ENCODE data around the gene OOEP. TPM values are rescaled to one million over a fixed set of nuclear protein-coding genes. Genes with fewer than 3 reads are reported as not detected.

The OOEP gene
- polyA plus RNA-seq, 1 of the 3 experiments (the other 2 are of a cell fraction), result not detected

DNA sequence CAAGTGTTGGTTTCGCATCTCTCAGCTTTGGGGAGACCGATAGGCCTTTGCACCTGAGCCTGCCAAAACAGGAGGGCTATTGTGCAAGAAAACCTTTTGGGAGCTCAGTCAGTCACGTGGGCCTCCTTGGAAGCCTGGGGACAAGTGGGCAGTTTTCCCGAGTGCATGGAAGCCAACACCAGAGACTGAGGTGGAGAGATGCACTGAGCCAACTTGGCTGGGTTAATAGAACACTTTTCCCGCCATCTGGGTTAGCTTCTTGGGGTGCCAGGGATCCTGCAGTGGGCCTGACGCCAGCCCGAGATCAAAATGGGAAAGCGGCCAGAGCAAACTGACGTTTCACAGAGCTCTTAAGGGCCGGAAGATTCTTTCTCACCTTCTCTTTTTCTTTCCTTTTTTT lies 2.8 kb upstream of the OOEP start (continued):
- TF ChIP-seq, protein P1, sequence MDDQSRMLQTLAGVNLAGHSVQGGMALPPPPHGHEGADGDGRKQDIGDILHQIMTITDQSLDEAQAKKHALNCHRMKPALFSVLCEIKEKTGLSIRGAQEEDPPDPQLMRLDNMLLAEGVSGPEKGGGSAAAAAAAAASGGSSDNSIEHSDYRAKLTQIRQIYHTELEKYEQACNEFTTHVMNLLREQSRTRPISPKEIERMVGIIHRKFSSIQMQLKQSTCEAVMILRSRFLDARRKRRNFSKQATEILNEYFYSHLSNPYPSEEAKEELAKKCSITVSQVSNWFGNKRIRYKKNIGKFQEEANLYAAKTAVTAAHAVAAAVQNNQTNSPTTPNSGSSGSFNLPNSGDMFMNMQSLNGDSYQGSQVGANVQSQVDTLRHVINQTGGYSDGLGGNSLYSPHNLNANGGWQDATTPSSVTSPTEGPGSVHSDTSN (IDR thresholded peaks at IDR 0.05), result no peak
- TF ChIP-seq, protein P2, sequence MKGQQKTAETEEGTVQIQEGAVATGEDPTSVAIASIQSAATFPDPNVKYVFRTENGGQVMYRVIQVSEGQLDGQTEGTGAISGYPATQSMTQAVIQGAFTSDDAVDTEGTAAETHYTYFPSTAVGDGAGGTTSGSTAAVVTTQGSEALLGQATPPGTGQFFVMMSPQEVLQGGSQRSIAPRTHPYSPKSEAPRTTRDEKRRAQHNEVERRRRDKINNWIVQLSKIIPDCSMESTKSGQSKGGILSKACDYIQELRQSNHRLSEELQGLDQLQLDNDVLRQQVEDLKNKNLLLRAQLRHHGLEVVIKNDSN (IDR thresholded peaks at IDR 0.05; ENCODE audit: borderline replicate concordance, low read depth), result no peak
- TF ChIP-seq RXRA (IDR thresholded peaks at IDR 0.05; ENCODE audit: borderline replicate concordance, low read depth), result no peak
- no peak for TF ChIP-seq TCF12 (IDR thresholded peaks at IDR 0.05)

DNA sequence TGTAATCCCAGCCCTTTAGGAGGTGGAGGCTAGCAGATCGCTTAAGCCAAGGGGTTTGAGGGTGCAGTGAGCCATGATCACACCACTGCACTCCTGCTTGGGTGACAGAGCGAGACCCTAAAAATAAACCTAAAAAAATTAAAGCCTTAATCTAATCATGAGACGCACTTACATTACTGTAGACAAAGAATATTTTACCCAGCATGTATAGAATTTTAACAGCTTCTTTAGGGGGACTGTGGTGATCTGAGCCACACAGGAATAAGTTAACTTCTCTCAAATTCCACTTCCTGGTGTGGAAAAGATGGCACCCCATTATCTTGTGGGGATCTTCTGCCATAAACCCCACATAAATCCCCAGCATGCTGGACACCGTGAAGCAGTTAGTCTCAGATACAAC lies 2.3 kb upstream of the OOEP start:
- Histone ChIP-seq H3K27me3 (ENCODE audit: insufficient read depth) (no peaks in the 10 kb centered on the region), H3K4me3 (ENCODE audit: low read depth in 2 of 2, low read length in 1 of 2) (no peak overlapping the region), H3K4me2 (no peak overlapping the region), H3K27ac (ENCODE audit: low read depth in 2 of 2, low read length in 1 of 2) (no peak overlapping the region), H3K4me1 (ENCODE audit: control insufficient read depth in 1 of 2, insufficient read depth in 2 of 2, low read depth in 1 of 2, low read length in 1 of 2) (no peaks in the 10 kb centered on the region), H3K9me3 (no peaks in the 10 kb centered on the region), H3K9me2 (no peaks in the 10 kb centered on the region), H3K79me2 (ENCODE audit: insufficient read depth) (no peaks in the 10 kb centered on the region), H3K36me3 (replicated peaks in 1 of 2; ENCODE audit: control insufficient read depth in 1 of 2, insufficient read depth in 2 of 2, low read length in 1 of 2) (no peaks in the 10 kb centered on the region), H4K20me1 (ENCODE audit: insufficient read depth) (no peaks in the 10 kb centered on the region), H2AFZ (ENCODE audit: low read depth) (no peak overlapping the region), H3F3A (replicated peaks; ENCODE audit: insufficient read depth) (no peaks in the 10 kb centered on the region), H3K9ac (no peak overlapping the region)
- POLR2A ChIA-PET, result no interaction called here
- DNase-seq, result no peak
- CTCF ChIA-PET, result interaction anchor here (0.9 kb wide), 1 partner anchor 46 kb away, joined by 4 read pairs; no protein-coding TSS in a partner anchor
- no peak for TF ChIP-seq GABPA (IDR thresholded peaks at IDR 0.05; ENCODE audit: low read depth)
- TF ChIP-seq RXRA (IDR thresholded peaks at IDR 0.05; ENCODE audit: borderline replicate concordance, low read depth), result no peak
- TF ChIP-seq, protein P3, sequence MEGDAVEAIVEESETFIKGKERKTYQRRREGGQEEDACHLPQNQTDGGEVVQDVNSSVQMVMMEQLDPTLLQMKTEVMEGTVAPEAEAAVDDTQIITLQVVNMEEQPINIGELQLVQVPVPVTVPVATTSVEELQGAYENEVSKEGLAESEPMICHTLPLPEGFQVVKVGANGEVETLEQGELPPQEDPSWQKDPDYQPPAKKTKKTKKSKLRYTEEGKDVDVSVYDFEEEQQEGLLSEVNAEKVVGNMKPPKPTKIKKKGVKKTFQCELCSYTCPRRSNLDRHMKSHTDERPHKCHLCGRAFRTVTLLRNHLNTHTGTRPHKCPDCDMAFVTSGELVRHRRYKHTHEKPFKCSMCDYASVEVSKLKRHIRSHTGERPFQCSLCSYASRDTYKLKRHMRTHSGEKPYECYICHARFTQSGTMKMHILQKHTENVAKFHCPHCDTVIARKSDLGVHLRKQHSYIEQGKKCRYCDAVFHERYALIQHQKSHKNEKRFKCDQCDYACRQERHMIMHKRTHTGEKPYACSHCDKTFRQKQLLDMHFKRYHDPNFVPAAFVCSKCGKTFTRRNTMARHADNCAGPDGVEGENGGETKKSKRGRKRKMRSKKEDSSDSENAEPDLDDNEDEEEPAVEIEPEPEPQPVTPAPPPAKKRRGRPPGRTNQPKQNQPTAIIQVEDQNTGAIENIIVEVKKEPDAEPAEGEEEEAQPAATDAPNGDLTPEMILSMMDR (IDR thresholded peaks at IDR 0.05), result no peak
- no peak for TF ChIP-seq MEF2A (IDR thresholded peaks at IDR 0.05; ENCODE audit: borderline replicate concordance, low read depth)
- TF ChIP-seq, protein P4, sequence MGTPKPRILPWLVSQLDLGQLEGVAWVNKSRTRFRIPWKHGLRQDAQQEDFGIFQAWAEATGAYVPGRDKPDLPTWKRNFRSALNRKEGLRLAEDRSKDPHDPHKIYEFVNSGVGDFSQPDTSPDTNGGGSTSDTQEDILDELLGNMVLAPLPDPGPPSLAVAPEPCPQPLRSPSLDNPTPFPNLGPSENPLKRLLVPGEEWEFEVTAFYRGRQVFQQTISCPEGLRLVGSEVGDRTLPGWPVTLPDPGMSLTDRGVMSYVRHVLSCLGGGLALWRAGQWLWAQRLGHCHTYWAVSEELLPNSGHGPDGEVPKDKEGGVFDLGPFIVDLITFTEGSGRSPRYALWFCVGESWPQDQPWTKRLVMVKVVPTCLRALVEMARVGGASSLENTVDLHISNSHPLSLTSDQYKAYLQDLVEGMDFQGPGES (IDR thresholded peaks at IDR 0.05; ENCODE audit: low read depth, low read length), result no peak
- TF ChIP-seq RCOR1 (IDR thresholded peaks at IDR 0.05; ENCODE audit: low read length), result no peak
- TF ChIP-seq, protein P5, sequence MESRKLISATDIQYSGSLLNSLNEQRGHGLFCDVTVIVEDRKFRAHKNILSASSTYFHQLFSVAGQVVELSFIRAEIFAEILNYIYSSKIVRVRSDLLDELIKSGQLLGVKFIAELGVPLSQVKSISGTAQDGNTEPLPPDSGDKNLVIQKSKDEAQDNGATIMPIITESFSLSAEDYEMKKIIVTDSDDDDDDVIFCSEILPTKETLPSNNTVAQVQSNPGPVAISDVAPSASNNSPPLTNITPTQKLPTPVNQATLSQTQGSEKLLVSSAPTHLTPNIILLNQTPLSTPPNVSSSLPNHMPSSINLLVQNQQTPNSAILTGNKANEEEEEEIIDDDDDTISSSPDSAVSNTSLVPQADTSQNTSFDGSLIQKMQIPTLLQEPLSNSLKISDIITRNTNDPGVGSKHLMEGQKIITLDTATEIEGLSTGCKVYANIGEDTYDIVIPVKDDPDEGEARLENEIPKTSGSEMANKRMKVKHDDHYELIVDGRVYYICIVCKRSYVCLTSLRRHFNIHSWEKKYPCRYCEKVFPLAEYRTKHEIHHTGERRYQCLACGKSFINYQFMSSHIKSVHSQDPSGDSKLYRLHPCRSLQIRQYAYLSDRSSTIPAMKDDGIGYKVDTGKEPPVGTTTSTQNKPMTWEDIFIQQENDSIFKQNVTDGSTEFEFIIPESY (IDR thresholded peaks at IDR 0.05; ENCODE audit: borderline replicate concordance, low read depth), result no peak
- no peak for TF ChIP-seq RAD21 (IDR thresholded peaks at IDR 0.05; ENCODE audit: low read length)
- TF ChIP-seq GATA2 (CRISPR knock-in tag; IDR thresholded peaks at IDR 0.05), result no peak
- no peak for TF ChIP-seq TCF12 (IDR thresholded peaks at IDR 0.05)
- TF ChIP-seq NRF1 (IDR thresholded peaks at IDR 0.05; ENCODE audit: low read depth, low read length), result no peak
- no peak for TF ChIP-seq TAF1 (IDR thresholded peaks at IDR 0.05; ENCODE audit: borderline replicate concordance, low read depth, low read length)
- TF ChIP-seq, protein P1 (IDR thresholded peaks at IDR 0.05), result no peak
- no peak for TF ChIP-seq YY1 (IDR thresholded peaks at IDR 0.05; ENCODE audit: low read depth)
- no peak for TF ChIP-seq SIN3A (IDR thresholded peaks at IDR 0.05; ENCODE audit: borderline replicate concordance, low read depth, low read length)
- TF ChIP-seq, protein P6, sequence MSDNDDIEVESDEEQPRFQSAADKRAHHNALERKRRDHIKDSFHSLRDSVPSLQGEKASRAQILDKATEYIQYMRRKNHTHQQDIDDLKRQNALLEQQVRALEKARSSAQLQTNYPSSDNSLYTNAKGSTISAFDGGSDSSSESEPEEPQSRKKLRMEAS (IDR thresholded peaks at IDR 0.05; ENCODE audit: low read depth), result no peak
- no peak for TF ChIP-seq JUND (IDR thresholded peaks at IDR 0.05)
- TF ChIP-seq EZH2phosphoT487 (IDR thresholded peaks at IDR 0.05; ENCODE audit: borderline replicate concordance, low read depth), result no peak
- no peak for TF ChIP-seq ELF1 (IDR thresholded peaks at IDR 0.05)
- TF ChIP-seq CHD2 (IDR thresholded peaks at IDR 0.05; ENCODE audit: low read length, partially characterized antibody), result no peak
- 87% methylated on average over 4 of the region's 4 CpGs for WGBS (ENCODE audit: low lambda C conversion rate)

Data from SK-N-SH (cell line).